Gastroesophageal sphincter (tissue), 4 donors: ENCODE data around the gene CMTM6. TPM values are rescaled to one million over a fixed set of nuclear protein-coding genes. Genes with fewer than 3 reads are reported as not detected.
"Not testable (repeated sequence)": the region's sequence is repeated elsewhere in the genome, so short reads cannot be mapped to it uniquely, and the experiment has no call there.

ENCODE experiments used
- ATAC-seq: fragments of 150-250 bp; one replicate; pipeline ENCODE4 v1.9.1; 2016; ENCODE audit warnings: mild to moderate bottlenecking, moderate library complexity
- H3K27ac ChIP-seq, 4 donors: fragments of 200-600 bp; sonication (generic) in 3 of 4; 1 replicate in 3 of 4; 2 replicates in 1 of 4; pipeline ENCODE4 v1.5.1; 2016 to 2019
- H3K27me3 ChIP-seq: fragments of 200-600 bp; sonication (generic); one replicate; pipeline ENCODE4 v1.5.1; 2019
- H3K36me3 ChIP-seq, 2 donors: fragments of 200-600 bp; sonication (generic); one replicate each; pipeline ENCODE4 v1.5.1; 2019; ENCODE audit warnings: control low read depth in 1 of 2
- H3K4me1 ChIP-seq, 3 donors: fragments of 200-600 bp; sonication (generic); 1 replicate in 2 of 3; 2 replicates in 1 of 3; pipeline ENCODE4 v1.5.1; 2016 to 2019; ENCODE audit warnings: control low read depth in 2 of 3
- H3K4me3 ChIP-seq, 2 donors: fragments of 200-600 bp; sonication (generic); one replicate each; pipeline ENCODE4 v1.5.1; 2019; ENCODE audit warnings: mild to moderate bottlenecking in 1 of 2, moderate library complexity in 1 of 2
- H3K9me3 ChIP-seq, 3 donors: fragments of 200-600 bp; sonication (generic); one replicate each; pipeline ENCODE4 v1.5.1; 2017 to 2019; ENCODE audit warnings: control low read depth in 2 of 3
- EP300 ChIP-seq: sonication (generic); formaldehyde crosslinking; IDR thresholded peaks from one replicate; pipeline ENCODE4 v1.6.1; 2017; ENCODE audit warnings: antibody characterized with exemption, mild to moderate bottlenecking
- POLR2A ChIP-seq, 2 donors: fragments of 450-650 bp; IDR thresholded peaks; one replicate each; pipeline ENCODE4 v1.6.1; 2017; ENCODE audit warnings: antibody characterized with exemption in 2 of 2, mild to moderate bottlenecking in 2 of 2, moderate library complexity in 1 of 2
- POLR2AphosphoS5 ChIP-seq: sonication (generic); formaldehyde crosslinking; IDR thresholded peaks from one replicate; pipeline ENCODE4 v1.6.1; 2017; ENCODE audit warnings: antibody characterized with exemption
- WGBS, 2 donors: methylation state at CpG; one replicate each; pipeline ENCODE4 v1.1.5; 2018; ENCODE audit warnings: low coverage in 1 of 2; 5-methylcytosine and 5-hydroxymethylcytosine counted together
- total RNA-seq, 4 donors: library from RNA; depleted of rRNA; stranded (reverse); fragments of >200 nt; gene quantifications; one replicate each; pipeline ENCODE4 v1.1.0, GENCODE V29; 2016
- TF ChIP-seq, protein P1 (sequence below), 4 experiments: fragments of 200-600 bp in 2 of 4; fragments of 450-650 bp in 2 of 4; sonication (generic) in 1 of 4; IDR thresholded peaks; one replicate each; pipeline ENCODE4 v1.5.1; 2017 to 2019; ENCODE audit warnings: antibody characterized with exemption in 4 of 4, mild to moderate bottlenecking in 2 of 4, moderate library complexity in 2 of 4

The CMTM6 gene
- total RNA-seq, 4 donors from 2014 or later = 38.8 to 64.0 (median 55.5) TPM

DNA sequence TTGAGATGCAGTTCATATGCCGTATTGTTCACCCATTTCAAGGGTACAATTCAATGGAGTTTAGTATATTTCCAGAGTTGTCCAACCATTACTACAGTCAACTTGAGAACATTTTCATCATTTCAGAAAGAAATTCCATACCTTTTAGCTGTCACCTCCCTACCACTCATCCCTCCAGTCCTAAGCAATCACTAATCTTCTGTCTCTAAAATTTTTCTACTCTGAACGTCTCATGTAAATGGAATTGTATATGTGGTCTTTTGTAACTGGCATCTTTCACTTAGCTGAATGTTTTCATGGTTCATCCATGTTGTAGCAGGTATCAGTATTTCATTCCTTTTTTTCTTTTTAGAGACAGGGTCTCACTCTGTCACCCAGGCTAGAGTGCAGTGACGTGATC is 59.9 kb downstream of the CMTM6 start:
- H3K27ac ChIP-seq = no peak overlapping the region
- WGBS, 2 donors = 94 to 97% methylated on average over 2 to 3 of the region's 3 CpGs
- no peaks in the 10 kb centered on the region for H3K36me3 ChIP-seq
- H3K4me1 ChIP-seq = no peaks in the 10 kb centered on the region
- no peaks in the 10 kb centered on the region for H3K9me3 ChIP-seq
- H3K27me3 ChIP-seq = no peaks in the 10 kb centered on the region
- no peak for ATAC-seq
- TF ChIP-seq, protein P1, sequence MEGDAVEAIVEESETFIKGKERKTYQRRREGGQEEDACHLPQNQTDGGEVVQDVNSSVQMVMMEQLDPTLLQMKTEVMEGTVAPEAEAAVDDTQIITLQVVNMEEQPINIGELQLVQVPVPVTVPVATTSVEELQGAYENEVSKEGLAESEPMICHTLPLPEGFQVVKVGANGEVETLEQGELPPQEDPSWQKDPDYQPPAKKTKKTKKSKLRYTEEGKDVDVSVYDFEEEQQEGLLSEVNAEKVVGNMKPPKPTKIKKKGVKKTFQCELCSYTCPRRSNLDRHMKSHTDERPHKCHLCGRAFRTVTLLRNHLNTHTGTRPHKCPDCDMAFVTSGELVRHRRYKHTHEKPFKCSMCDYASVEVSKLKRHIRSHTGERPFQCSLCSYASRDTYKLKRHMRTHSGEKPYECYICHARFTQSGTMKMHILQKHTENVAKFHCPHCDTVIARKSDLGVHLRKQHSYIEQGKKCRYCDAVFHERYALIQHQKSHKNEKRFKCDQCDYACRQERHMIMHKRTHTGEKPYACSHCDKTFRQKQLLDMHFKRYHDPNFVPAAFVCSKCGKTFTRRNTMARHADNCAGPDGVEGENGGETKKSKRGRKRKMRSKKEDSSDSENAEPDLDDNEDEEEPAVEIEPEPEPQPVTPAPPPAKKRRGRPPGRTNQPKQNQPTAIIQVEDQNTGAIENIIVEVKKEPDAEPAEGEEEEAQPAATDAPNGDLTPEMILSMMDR (IDR thresholded peaks at IDR 0.05) = no peak
- TF ChIP-seq EP300 (no peak), POLR2AphosphoS5 (no peak), POLR2A (IDR thresholded peaks at IDR 0.05) (no peak)
- no peak overlapping the region for H3K4me3 ChIP-seq

DNA sequence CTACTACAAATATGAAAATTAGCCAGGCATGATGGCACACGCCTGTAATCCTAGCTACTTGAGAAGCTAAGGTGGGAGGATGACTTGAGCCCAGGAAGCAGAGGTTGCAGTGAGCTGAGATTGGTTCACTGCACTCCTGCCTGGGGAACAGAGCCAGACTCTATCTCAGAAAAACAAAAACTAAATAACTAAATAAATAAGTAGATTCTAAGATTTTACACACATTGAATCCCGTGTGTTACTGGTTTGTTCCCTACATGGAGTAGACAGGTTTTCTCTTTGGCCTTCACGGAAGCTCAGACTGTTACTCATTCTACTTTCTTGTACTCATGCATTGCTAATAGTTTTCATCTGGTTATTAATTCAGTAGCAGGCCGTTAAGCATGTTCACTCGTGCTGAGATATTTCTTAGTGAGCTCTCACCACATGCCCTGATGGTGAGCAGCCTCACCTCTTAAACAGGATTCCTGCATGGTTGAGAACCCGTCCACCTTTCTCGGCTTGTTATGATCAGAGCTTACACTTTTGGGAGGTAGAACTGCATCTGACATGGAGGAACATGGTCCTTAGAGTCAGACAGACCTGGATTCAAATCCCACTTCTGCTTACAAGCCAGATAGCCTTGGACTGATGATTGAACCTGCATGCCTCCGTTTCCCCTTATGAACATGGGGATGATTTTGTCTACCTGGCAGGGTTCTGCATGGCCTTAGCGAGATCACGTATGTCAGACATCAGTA is 61.9 kb downstream of the CMTM6 start:
- H3K36me3 ChIP-seq = no peaks in the 10 kb centered on the region
- H3K27me3 ChIP-seq = no peaks in the 10 kb centered on the region
- no peak for ATAC-seq
- 87 to 93% methylated on average over 6 to 10 of the region's 10 CpGs for WGBS, 2 donors
- TF ChIP-seq POLR2AphosphoS5 (no peak), EP300 (no peak), POLR2A (IDR thresholded peaks at IDR 0.05) (no peak)
- TF ChIP-seq, protein P1 (IDR thresholded peaks at IDR 0.05) = no peak
- no peak overlapping the region for H3K27ac ChIP-seq
- no peak overlapping the region for H3K4me3 ChIP-seq
- no peaks in the 10 kb centered on the region for H3K4me1 ChIP-seq
- no peaks in the 10 kb centered on the region for H3K9me3 ChIP-seq

DNA sequence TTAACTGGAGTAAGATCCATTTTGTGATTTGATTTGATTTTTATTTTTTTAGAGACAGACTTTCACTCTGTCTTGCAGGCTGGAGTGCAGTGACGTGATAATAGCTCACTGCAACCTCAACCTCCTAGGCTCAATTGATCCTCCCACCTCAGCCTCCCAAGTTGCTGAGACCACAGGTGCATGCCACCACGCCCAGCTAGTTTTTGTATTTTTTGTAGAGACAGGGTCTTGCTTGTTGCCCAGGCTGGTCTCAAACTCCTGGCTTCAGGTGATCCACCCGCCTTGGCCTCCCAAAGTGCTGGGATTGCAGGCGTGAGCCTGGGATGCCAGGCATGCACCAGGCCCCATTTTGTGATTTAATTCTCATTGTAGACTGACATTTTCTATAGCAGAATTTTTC is 63.2 kb downstream of the CMTM6 start:
- H3K9me3 ChIP-seq, ATAC-seq, H3K4me1 ChIP-seq, H3K27me3 ChIP-seq, H3K27ac ChIP-seq, H3K4me3 ChIP-seq, H3K36me3 ChIP-seq: not testable (repeated sequence)
- WGBS, 2 donors = 91 to 94% methylated on average over 2 to 4 of the region's 4 CpGs

DNA sequence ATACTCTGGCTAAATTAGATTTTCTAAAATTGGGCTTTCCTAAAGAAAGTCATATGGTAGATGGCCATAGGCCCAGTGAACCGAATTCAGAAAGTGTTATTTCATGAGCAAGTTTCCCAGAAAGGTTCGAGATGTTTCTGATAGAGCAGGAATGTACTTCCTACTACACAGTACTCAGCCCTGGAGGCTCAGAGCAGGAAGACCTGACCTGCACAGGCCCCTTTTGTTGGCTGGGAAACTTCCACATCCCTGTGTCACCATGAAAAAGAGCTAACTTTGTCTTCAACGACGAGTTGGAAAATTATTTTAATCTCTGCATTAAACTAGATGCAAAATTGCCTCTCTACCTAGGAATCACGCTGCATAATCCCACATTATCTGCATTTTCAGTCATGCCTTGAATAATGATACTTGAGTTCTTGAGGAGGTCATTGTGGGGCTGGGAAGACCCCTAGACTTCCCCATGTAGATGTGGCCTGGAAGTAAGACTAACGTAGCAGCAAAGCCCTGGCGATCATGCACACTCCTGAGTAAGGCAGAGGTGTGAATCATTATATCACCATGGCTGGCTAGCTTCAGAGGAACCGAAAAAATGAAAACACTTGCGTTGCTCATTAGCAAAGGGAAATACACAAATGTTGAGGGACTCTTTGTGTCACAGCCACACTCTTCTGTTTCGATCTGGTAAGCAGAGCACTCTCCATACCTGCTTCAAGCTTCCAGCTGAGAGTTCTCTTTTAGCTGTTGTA is 63.9 kb downstream of the CMTM6 start:
- Histone ChIP-seq H3K36me3 (no peaks in the 10 kb centered on the region), H3K27ac (no peak overlapping the region), H3K4me1 (no peaks in the 10 kb centered on the region), H3K27me3 (no peaks in the 10 kb centered on the region), H3K4me3 (no peak overlapping the region), H3K9me3 (no peaks in the 10 kb centered on the region)
- no peak for ATAC-seq
- WGBS, 2 donors = 78 to 83% methylated on average over 6 to 8 of the region's 10 CpGs
- TF ChIP-seq EP300 (no peak), POLR2AphosphoS5 (no peak), POLR2A (IDR thresholded peaks at IDR 0.05) (no peak)
- TF ChIP-seq, protein P1 (IDR thresholded peaks at IDR 0.05) = no peak

DNA sequence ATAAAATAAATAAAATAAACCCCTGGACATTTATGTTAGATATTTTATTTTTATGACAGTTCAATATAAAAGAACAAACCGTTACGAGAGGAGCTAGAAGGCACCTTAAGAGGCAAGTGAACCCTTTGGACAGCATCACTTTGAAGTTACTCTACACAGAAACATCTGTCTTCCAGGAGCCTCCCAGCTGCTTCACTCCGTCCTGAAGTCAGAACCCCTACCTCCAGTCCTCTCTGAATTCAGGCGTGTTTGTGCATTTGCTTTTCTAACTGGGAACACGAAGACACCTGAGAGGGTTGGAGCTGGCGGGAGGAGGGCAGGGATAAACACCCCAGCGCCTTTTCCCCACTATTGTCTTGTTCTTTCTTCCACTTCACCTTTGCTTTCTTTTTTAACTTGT is 64.8 kb downstream of the CMTM6 start:
- H3K27me3 ChIP-seq = no peaks in the 10 kb centered on the region
- no peak overlapping the region for H3K27ac ChIP-seq
- TF ChIP-seq, protein P1 (IDR thresholded peaks at IDR 0.05) = no peak
- no peak for TF ChIP-seq EP300
- no peak for TF ChIP-seq POLR2AphosphoS5
- no peak for TF ChIP-seq POLR2A (IDR thresholded peaks at IDR 0.05)
- H3K36me3 ChIP-seq = no peaks in the 10 kb centered on the region
- WGBS, 2 donors = 88 to 93% methylated on average over 5 to 7 of the region's 7 CpGs
- no peak overlapping the region for H3K4me3 ChIP-seq
- ATAC-seq = no peak
- no peaks in the 10 kb centered on the region for H3K4me1 ChIP-seq
- H3K9me3 ChIP-seq = no peaks in the 10 kb centered on the region
